Liver (tissue), 9 donors: ENCODE data around the gene CDK19. TPM values are rescaled to one million over a fixed set of nuclear protein-coding genes. Genes with fewer than 3 reads are reported as not detected.

Source experiments
- DNase-seq: peaks from one replicate; pipeline ENCODE4 v3.0.0-alpha.2; 2017; ENCODE audit warnings: low spot score
- H3K27ac ChIP-seq, 2 donors: one replicate each; pipeline ENCODE4 v1.7.0; 2013; ENCODE audit warnings: inconsistent platforms in 2 of 2, low read length in 2 of 2, control low read depth in 1 of 2, low read depth in 1 of 2, mild to moderate bottlenecking in 1 of 2
- H3K27me3 ChIP-seq, 4 donors: one replicate each; pipeline versions ENCODE4 v1.6.1 to v1.7.0; 2013; ENCODE audit warnings: low read length in 3 of 4, inconsistent platforms in 1 of 4, mild to moderate bottlenecking in 1 of 4, moderate library complexity in 1 of 4; ENCODE audit not compliant: control insufficient read depth in 4 of 4, insufficient read depth in 4 of 4
- H3K36me3 ChIP-seq, 4 donors: one replicate each; pipeline versions ENCODE4 v1.6.1 to v1.7.0; 2013; ENCODE audit warnings: low read length in 3 of 4, mild to moderate bottlenecking in 3 of 4, low read depth in 1 of 4, moderate library complexity in 1 of 4; ENCODE audit not compliant: control insufficient read depth in 4 of 4, insufficient read depth in 3 of 4
- H3K4me1 ChIP-seq, 4 donors: one replicate each; pipeline versions ENCODE4 v1.6.1 to v1.7.0; 2013; ENCODE audit warnings: low read length in 3 of 4, mild to moderate bottlenecking in 3 of 4, moderate library complexity in 1 of 4; ENCODE audit not compliant: control insufficient read depth in 4 of 4, insufficient read depth in 4 of 4
- H3K4me3 ChIP-seq, 3 donors: one replicate each; pipeline versions ENCODE4 v1.6.1 to v1.7.0; 2013; ENCODE audit warnings: low read length in 3 of 3, control low read depth in 1 of 3, low read depth in 1 of 3, mild to moderate bottlenecking in 1 of 3
- H3K9ac ChIP-seq, 2 donors: one replicate each; pipeline ENCODE4 v1.7.0; 2013; ENCODE audit warnings: low read length in 2 of 2, mild to moderate bottlenecking in 2 of 2, moderate library complexity in 2 of 2, control low read depth in 1 of 2, low read depth in 1 of 2
- H3K9me3 ChIP-seq, 4 donors: one replicate each; pipeline versions ENCODE4 v1.6.1 to v1.7.0; 2013; ENCODE audit warnings: low read length in 3 of 4; ENCODE audit not compliant: control insufficient read depth in 4 of 4
- ATF3 ChIP-seq: IDR thresholded peaks from 2 replicates; pipeline ENCODE4 v1.6.1; 2016; ENCODE audit warnings: antibody characterized with exemption
- CTCF ChIP-seq: fragments of 150-350 bp; IDR thresholded peaks from 2 replicates; pipeline ENCODE4 v1.5.1; 2017; ENCODE audit warnings: improper control_type of control experiment, low read depth, low read length; ENCODE audit not compliant: missing input control
- EGR1 ChIP-seq, 2 donors: IDR thresholded peaks; 2 replicates each; pipeline ENCODE4 v1.6.1; 2016 to 2018; ENCODE audit warnings: antibody characterized with exemption in 2 of 2, low read depth in 2 of 2
- FOXA1 ChIP-seq: IDR thresholded peaks from 2 replicates; pipeline ENCODE4 v1.6.1; 2016; ENCODE audit warnings: antibody characterized with exemption
- FOXA2 ChIP-seq: IDR thresholded peaks from 2 replicates; pipeline ENCODE4 v1.6.1; 2016; ENCODE audit warnings: antibody characterized with exemption
- GABPA ChIP-seq, 2 donors: IDR thresholded peaks in 1 of 2; conservative IDR thresholded peaks in 1 of 2; 2 replicates each; pipeline ENCODE4 v1.6.1; 2016; ENCODE audit warnings: antibody characterized with exemption in 2 of 2, mild to moderate bottlenecking in 1 of 2, moderate library complexity in 1 of 2
- HNF4A ChIP-seq, 2 donors: conservative IDR thresholded peaks; 2 replicates each; pipeline ENCODE4 v1.6.1; 2016; ENCODE audit warnings: antibody characterized with exemption in 2 of 2, mild to moderate bottlenecking in 2 of 2
- HNF4G ChIP-seq: IDR thresholded peaks from 2 replicates; pipeline ENCODE4 v1.6.1; 2016; ENCODE audit warnings: antibody characterized with exemption
- JUND ChIP-seq, 2 donors: IDR thresholded peaks; 2 replicates each; pipeline ENCODE4 v1.6.1; 2016; ENCODE audit warnings: antibody characterized with exemption in 2 of 2
- MAX ChIP-seq: IDR thresholded peaks from 2 replicates; pipeline ENCODE4 v1.6.1; 2016; ENCODE audit warnings: antibody characterized with exemption
- NR2F2 ChIP-seq: IDR thresholded peaks from 2 replicates; pipeline ENCODE4 v1.6.1; 2016; ENCODE audit warnings: antibody characterized with exemption
- RAD21 ChIP-seq, 2 donors: IDR thresholded peaks; 2 replicates each; pipeline ENCODE4 v1.6.1; 2016; ENCODE audit warnings: antibody characterized with exemption in 2 of 2, mild to moderate bottlenecking in 2 of 2
- REST ChIP-seq: IDR thresholded peaks from 2 replicates; pipeline ENCODE4 v1.6.1; 2016; ENCODE audit warnings: antibody characterized with exemption, mild to moderate bottlenecking
- RXRA ChIP-seq, 2 donors: IDR thresholded peaks; 2 replicates each; pipeline ENCODE4 v1.6.1; 2017 to 2018; ENCODE audit warnings: antibody characterized with exemption in 2 of 2, mild to moderate bottlenecking in 1 of 2
- SP1 ChIP-seq: IDR thresholded peaks from 2 replicates; pipeline ENCODE4 v1.6.1; 2018; ENCODE audit warnings: antibody characterized with exemption, mild to moderate bottlenecking
- TAF1 ChIP-seq: conservative IDR thresholded peaks from 2 replicates; pipeline ENCODE4 v1.6.1; 2016; ENCODE audit warnings: antibody characterized with exemption, mild to moderate bottlenecking
- YY1 ChIP-seq: IDR thresholded peaks from 2 replicates; pipeline ENCODE4 v1.6.1; 2016; ENCODE audit warnings: antibody characterized with exemption, mild to moderate bottlenecking
- ZBTB33 ChIP-seq: IDR thresholded peaks from 2 replicates; pipeline ENCODE4 v1.6.1; 2016; ENCODE audit warnings: antibody characterized with exemption
- WGBS: extraction: QIAGEN DNeasy Blood & Tissue Kit; methylation state at CpG from one replicate; pipeline ENCODE4 v1.1.7; 2013; 5-methylcytosine and 5-hydroxymethylcytosine counted together
- polyA plus RNA-seq, 2 donors: library from polyadenylated mRNA; stranded (reverse) in 1 of 2; unstranded in 1 of 2; fragments of 200-250 nt in 1 of 2; fragments of >200 nt in 1 of 2; fragmentation: Nextera tagmentation in 1 of 2; extraction: Ambion mirVana in 1 of 2; gene quantifications; one replicate each; pipeline versions ENCODE4 v1.2.1 to v1.2.3, GENCODE V29; 2013 to 2015
- total RNA-seq, 2 donors: library from RNA; depleted of rRNA; stranded (reverse); fragments of >200 nt; gene quantifications; one replicate each; pipeline ENCODE4 v1.2.3, GENCODE V29; 2014
- donor health status: healthy.
- donor health status: healthy.
- donor health status: healthy.
- donor health status: healthy.
- donor health status: healthy.

The CDK19 gene
- total and polyA plus RNA-seq, 4 donors = 1.8 to 7.6 (median 3.9) TPM

- H3K4me3 ChIP-seq = no peak overlapping the region
- no peak for TF ChIP-seq HNF4G
- no peak for TF ChIP-seq REST
- TF ChIP-seq RXRA (IDR thresholded peaks at IDR 0.05) = no peak
- TF ChIP-seq SP1 = no peak
- no peak for TF ChIP-seq RAD21 (IDR thresholded peaks at IDR 0.05)
- WGBS = 84% methylated on average over 12 of the region's 12 CpGs
These were observed 44.1 kb upstream of the CDK19 start for GRCh38 chr6:110859335-110859792.

GRCh38 chr6:110858562-110859214, 43.4 kb upstream of the CDK19 start:
- no peaks in the 10 kb centered on the region for H3K9me3 ChIP-seq

More at GRCh38 chr6:110859335-110859792, 44.1 kb upstream of the CDK19 start:
- no peak overlapping the region for H3K9ac ChIP-seq
- DNase-seq = no peak
- no peaks in the 10 kb centered on the region for H3K27me3 ChIP-seq
- no peak overlapping the region for H3K27ac ChIP-seq
- no peaks in the 10 kb centered on the region for H3K36me3 ChIP-seq
- no peaks in the 10 kb centered on the region for H3K4me1 ChIP-seq
- H3K9me3 ChIP-seq = no peaks in the 10 kb centered on the region

More at GRCh38 chr6:110858562-110859214, 43.4 kb upstream of the CDK19 start:
- no peak overlapping the region for H3K9ac ChIP-seq
- no peak for TF ChIP-seq REST
- TF ChIP-seq YY1 = no peak
- TF ChIP-seq FOXA2 = no peak
- no peak for TF ChIP-seq EGR1 (IDR thresholded peaks at IDR 0.05; ENCODE audit: low read depth in 2 of 2)
- no peak for TF ChIP-seq SP1
- no peak for TF ChIP-seq TAF1
- no peak for TF ChIP-seq FOXA1
- no peak for TF ChIP-seq CTCF
- TF ChIP-seq RAD21 (IDR thresholded peaks at IDR 0.05) = no peak
- no peak for TF ChIP-seq HNF4G
- TF ChIP-seq ZBTB33 = no peak
- TF ChIP-seq HNF4A (conservative IDR thresholded peaks at IDR 0.05) = no peak
- TF ChIP-seq ATF3 = no peak
- TF ChIP-seq GABPA (IDR thresholded peaks at IDR 0.05 in 1 of 2, conservative IDR thresholded peaks at IDR 0.05 in 1 of 2) = no peak
- no peak for TF ChIP-seq NR2F2
- TF ChIP-seq RXRA (IDR thresholded peaks at IDR 0.05) = no peak
- no peak for TF ChIP-seq JUND (IDR thresholded peaks at IDR 0.05)
- TF ChIP-seq MAX = no peak
- no peaks in the 10 kb centered on the region for H3K27me3 ChIP-seq
- no peak for DNase-seq
- H3K27ac ChIP-seq = no peak overlapping the region
- H3K4me3 ChIP-seq = no peak overlapping the region
- H3K4me1 ChIP-seq = no peaks in the 10 kb centered on the region
- 97% methylated on average over 31 of the region's 31 CpGs for WGBS
- H3K36me3 ChIP-seq = no peaks in the 10 kb centered on the region
